Neural progenitor cell (in vitro differentiated cells): ENCODE measurements around the gene SCART1. TPM values are rescaled to one million over a fixed set of nuclear protein-coding genes. Genes with fewer than 3 reads are reported as not detected.

ENCODE experiments used
- DNase-seq: peaks from one replicate; pipeline ENCODE4 v3.0.0-alpha.2; 2016; ENCODE audit warnings: low spot score
- H2AFZ ChIP-seq: fragments of 200-600 bp; sonication (generic); replicated peaks from 2 replicates; pipeline ENCODE4 v1.6.1; 2016; ENCODE audit warnings: antibody characterized with exemption
- H3F3A ChIP-seq: fragments of 200-600 bp; sonication (generic); 2 replicates; pipeline ENCODE4 v1.6.1; 2016; ENCODE audit warnings: antibody characterized with exemption, low read depth
- H3K27ac ChIP-seq: fragments of 200-600 bp; sonication (generic); 2 replicates; pipeline ENCODE4 v1.5.1; 2016; ENCODE audit warnings: mild to moderate bottlenecking
- H3K27me3 ChIP-seq: fragments of 200-600 bp; sonication (generic); 2 replicates; pipeline ENCODE4 v1.6.1; 2016; ENCODE audit warnings: mild to moderate bottlenecking, moderate library complexity
- H3K36me3 ChIP-seq: fragments of 200-600 bp; sonication (generic); 2 replicates; pipeline ENCODE4 v1.5.1; 2016
- H3K4me1 ChIP-seq: fragments of 200-600 bp; sonication (generic); 2 replicates; pipeline ENCODE4 v1.6.1; 2016; ENCODE audit warnings: mixed run types
- H3K4me2 ChIP-seq: fragments of 200-600 bp; sonication (generic); 2 replicates; pipeline ENCODE4 v1.6.1; 2016
- H3K4me3 ChIP-seq: fragments of 200-600 bp; sonication (generic); 2 replicates; pipeline ENCODE4 v1.5.1; 2016
- H3K79me2 ChIP-seq: fragments of 200-600 bp; sonication (generic); 2 replicates; pipeline ENCODE4 v1.6.1; 2016; ENCODE audit warnings: low read depth
- H3K9ac ChIP-seq: fragments of 200-600 bp; sonication (generic); 2 replicates; pipeline ENCODE4 v1.6.1; 2016
- H3K9me3 ChIP-seq: fragments of 200-600 bp; sonication (generic); 2 replicates; pipeline ENCODE4 v1.5.1; 2016; ENCODE audit warnings: low read depth
- H4K20me1 ChIP-seq: fragments of 200-600 bp; sonication (generic); 2 replicates; pipeline ENCODE4 v1.6.1; 2016; ENCODE audit warnings: low read depth
- H3K27ac Mint-ChIP-seq: 3 replicates; pipeline ENCODE4 v1.8.0; 2021; ENCODE audit warnings: mixed read lengths
- H3K27me3 Mint-ChIP-seq: 2 replicates; pipeline ENCODE4 v1.8.0; 2022; ENCODE audit warnings: low read depth, mild to moderate bottlenecking, inconsistent platforms, moderate library complexity, mixed read lengths; ENCODE audit not compliant: insufficient read depth
- H3K36me3 Mint-ChIP-seq: 3 replicates; pipeline ENCODE4 v1.8.0; 2021; ENCODE audit warnings: mixed read lengths
- H3K4me1 Mint-ChIP-seq: 3 replicates; pipeline ENCODE4 v1.8.0; 2021; ENCODE audit warnings: mixed read lengths
- H3K4me3 Mint-ChIP-seq: 3 replicates; pipeline ENCODE4 v1.8.0; 2021; ENCODE audit warnings: mild to moderate bottlenecking, moderate library complexity, mixed read lengths
- H3K9me3 Mint-ChIP-seq: 3 replicates; pipeline ENCODE4 v1.8.0; 2020; ENCODE audit warnings: mixed read lengths
- EZH2 ChIP-seq: fragments of 200-600 bp; sonication (generic); IDR thresholded peaks from 2 replicates; pipeline ENCODE4 v1.6.1; 2017; ENCODE audit warnings: antibody characterized with exemption, mild to moderate bottlenecking, moderate library complexity
- EZH2phosphoT487 ChIP-seq: fragments of 200-600 bp; sonication (generic); IDR thresholded peaks from 2 replicates; pipeline ENCODE4 v1.6.1; 2017; ENCODE audit warnings: antibody characterized with exemption
- total RNA-seq: library from RNA; depleted of rRNA; stranded (reverse); fragments of >200 nt; gene quantifications from 2 replicates; pipeline ENCODE4 v1.2.3, GENCODE V29; 2015; ENCODE audit warnings: low replicate concordance
- TF ChIP-seq, protein P1 (sequence below): fragments of 200-600 bp; sonication (generic); IDR thresholded peaks from 2 replicates; pipeline ENCODE4 v1.5.1; 2017; ENCODE audit warnings: antibody characterized with exemption, mild to moderate bottlenecking

Gene SCART1
- total RNA-seq, 1 donor from 2014 or later, result 0.49 TPM

DNA sequence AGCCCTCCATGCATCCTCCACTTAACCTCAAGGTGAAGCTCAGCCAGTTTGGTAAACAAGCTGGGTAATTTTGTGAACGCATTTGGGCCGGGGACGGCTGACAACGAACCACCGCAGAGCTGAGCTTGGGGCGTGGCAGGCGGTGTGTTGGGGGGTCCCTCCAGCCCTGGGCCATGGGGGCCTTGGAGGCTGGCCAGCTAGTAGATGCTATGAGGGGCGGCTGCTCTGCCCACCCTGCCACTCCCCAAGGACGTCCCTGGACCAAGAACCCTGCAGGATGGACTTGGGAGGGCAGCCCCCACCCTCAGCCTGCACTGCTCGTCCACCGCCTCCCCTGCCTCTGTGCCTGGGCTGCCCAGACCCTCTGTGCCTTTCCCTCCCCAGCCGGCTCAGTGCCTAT is 12.0 kb upstream of the SCART1 start:
- no peaks in the 10 kb centered on the region for H4K20me1 ChIP-seq
- H3K4me3 ChIP-seq, result no peak overlapping the region
- no peaks in the 10 kb centered on the region for H3K4me1 ChIP-seq
- no peaks in the 10 kb centered on the region for H3K9me3 ChIP-seq
- no peak overlapping the region for H3K9ac ChIP-seq
- no peak overlapping the region for H3K4me3 Mint-ChIP-seq
- no peak overlapping the region for H3K27ac Mint-ChIP-seq
- no peaks in the 10 kb centered on the region for H3K36me3 ChIP-seq
- no peaks in the 10 kb centered on the region for H3K79me2 ChIP-seq
- no peaks in the 10 kb centered on the region for H3F3A ChIP-seq
- no peak overlapping the region for H3K4me2 ChIP-seq
- no peak overlapping the region for H2AFZ ChIP-seq
- H3K27ac ChIP-seq, result no peak overlapping the region
- DNase-seq, result no peak
- no peaks in the 10 kb centered on the region for H3K27me3 ChIP-seq
- TF ChIP-seq, protein P1, sequence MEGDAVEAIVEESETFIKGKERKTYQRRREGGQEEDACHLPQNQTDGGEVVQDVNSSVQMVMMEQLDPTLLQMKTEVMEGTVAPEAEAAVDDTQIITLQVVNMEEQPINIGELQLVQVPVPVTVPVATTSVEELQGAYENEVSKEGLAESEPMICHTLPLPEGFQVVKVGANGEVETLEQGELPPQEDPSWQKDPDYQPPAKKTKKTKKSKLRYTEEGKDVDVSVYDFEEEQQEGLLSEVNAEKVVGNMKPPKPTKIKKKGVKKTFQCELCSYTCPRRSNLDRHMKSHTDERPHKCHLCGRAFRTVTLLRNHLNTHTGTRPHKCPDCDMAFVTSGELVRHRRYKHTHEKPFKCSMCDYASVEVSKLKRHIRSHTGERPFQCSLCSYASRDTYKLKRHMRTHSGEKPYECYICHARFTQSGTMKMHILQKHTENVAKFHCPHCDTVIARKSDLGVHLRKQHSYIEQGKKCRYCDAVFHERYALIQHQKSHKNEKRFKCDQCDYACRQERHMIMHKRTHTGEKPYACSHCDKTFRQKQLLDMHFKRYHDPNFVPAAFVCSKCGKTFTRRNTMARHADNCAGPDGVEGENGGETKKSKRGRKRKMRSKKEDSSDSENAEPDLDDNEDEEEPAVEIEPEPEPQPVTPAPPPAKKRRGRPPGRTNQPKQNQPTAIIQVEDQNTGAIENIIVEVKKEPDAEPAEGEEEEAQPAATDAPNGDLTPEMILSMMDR, result no peak
- TF ChIP-seq EZH2, result no peak
- no peak for TF ChIP-seq EZH2phosphoT487
- peaks cover 40% of the 10 kb centered on the region for H3K9me3 Mint-ChIP-seq
- peaks cover 7% of the 10 kb centered on the region for H3K36me3 Mint-ChIP-seq
- peaks cover 7% of the 10 kb centered on the region for H3K27me3 Mint-ChIP-seq
- no peaks in the 10 kb centered on the region for H3K4me1 Mint-ChIP-seq

DNA sequence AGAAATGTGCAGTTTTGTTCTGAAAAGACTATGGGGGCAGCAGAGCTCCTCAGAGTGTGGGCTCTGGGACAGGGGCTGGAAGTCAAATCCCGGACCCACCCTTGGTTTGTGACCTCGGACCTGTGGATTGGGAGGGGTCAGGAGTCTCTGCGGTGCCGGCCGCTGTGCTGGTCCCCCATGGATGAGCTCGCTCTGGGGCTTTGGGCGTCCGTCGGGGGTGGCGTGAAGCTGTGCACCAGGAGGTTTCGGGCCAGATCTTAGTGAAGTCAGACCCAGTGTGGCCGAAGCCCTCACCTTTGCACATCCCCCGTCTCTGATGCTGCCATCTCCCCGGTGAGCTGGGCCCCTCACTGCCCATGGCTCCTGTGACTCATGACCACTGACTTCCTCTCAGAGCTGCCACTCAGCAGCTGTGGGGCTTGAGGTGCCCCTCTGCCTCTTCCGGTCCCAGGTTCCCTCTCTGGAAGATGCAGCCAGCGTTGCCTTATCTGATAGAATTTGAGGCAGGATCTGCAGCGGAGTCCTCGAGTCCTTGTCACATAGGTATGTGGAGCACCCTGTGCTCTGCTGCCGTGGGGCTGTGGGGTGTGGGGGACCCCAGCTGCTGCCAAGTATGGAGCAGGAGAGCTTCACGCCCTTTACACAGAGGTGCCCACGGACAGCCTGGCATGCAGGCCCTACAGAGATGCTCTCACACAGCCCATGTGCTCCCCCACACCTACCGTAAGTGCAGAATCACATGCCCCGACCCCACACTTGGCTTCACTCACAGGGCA is 11.4 kb upstream of the SCART1 start:
- Mint-ChIP-seq H3K4me1 (no peaks in the 10 kb centered on the region), H3K36me3 (peaks cover 8% of the 10 kb centered on the region), H3K9me3 (peaks cover 41% of the 10 kb centered on the region), H3K27me3 (peaks cover 7% of the 10 kb centered on the region), H3K4me3 (no peak overlapping the region), H3K27ac (no peak overlapping the region)
- no peaks in the 10 kb centered on the region for H3K27me3 ChIP-seq
- H3K36me3 ChIP-seq, result no peaks in the 10 kb centered on the region
- H4K20me1 ChIP-seq, result no peaks in the 10 kb centered on the region
- no peaks in the 10 kb centered on the region for H3K4me1 ChIP-seq
- peaks cover 5% of the 10 kb centered on the region for H3K9me3 ChIP-seq
- TF ChIP-seq EZH2 (no peak), EZH2phosphoT487 (no peak)
- TF ChIP-seq, protein P1, result no peak
- no peak overlapping the region for H3K9ac ChIP-seq
- H2AFZ ChIP-seq, result no peak overlapping the region
- DNase-seq, result no peak
- no peak overlapping the region for H3K4me3 ChIP-seq
- H3K27ac ChIP-seq, result no peak overlapping the region
- no peaks in the 10 kb centered on the region for H3K79me2 ChIP-seq
- H3F3A ChIP-seq, result no peaks in the 10 kb centered on the region
- no peak overlapping the region for H3K4me2 ChIP-seq

DNA sequence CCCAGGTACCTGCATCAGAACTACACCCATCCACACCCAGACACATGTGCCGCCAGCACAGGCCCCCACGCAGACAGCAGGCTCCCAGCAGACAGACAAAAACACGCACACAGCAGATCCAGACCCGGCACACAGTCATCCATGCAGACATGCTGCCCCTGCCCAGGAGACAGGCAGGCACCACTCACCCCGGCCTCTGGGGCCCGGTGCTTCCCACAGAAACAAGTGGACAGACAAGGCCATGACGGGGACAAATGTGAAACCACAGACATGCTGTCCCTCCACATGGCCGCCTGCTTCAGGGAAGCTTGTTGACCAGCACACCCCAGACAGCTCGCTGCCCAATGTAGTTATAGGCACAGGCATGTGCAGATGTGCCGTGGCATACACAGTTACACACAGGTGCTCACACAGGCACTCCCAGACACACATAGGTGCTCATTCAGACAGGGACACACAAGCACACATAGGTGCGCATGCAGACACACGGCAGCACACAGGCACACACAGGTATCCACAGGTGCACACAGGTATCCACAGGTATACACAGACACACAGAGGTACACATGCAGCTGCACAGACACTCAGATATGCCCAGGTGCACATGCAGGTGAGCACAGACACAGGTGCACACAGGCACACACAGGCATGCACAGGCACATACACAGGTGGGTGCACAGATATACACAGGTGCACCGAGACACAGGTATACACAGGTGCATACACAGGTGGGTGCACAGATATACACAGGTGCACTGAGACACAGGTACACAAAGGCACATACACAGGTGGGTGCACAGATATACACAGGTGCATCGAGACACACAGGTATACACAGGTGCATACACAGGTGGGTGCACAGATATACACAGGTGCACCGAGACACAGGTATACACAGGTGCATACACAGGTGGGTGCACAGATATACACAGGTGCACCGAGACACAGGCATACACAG is 10.5 kb upstream of the SCART1 start:
- H3K4me3 ChIP-seq, result no peak overlapping the region
- H3K36me3 Mint-ChIP-seq, result peaks cover 8% of the 10 kb centered on the region
- H3K4me1 Mint-ChIP-seq, result no peaks in the 10 kb centered on the region
- peaks cover 7% of the 10 kb centered on the region for H3K27me3 Mint-ChIP-seq
- H3K27ac ChIP-seq, result no peak overlapping the region
- no peaks in the 10 kb centered on the region for H3K36me3 ChIP-seq
- TF ChIP-seq EZH2, result no peak
- TF ChIP-seq EZH2phosphoT487, result no peak
- TF ChIP-seq, protein P1, result no peak
- no peaks in the 10 kb centered on the region for H3K27me3 ChIP-seq
- H3K4me2 ChIP-seq, result no peak overlapping the region
- H3K9ac ChIP-seq, result no peak overlapping the region
- peaks cover 6% of the 10 kb centered on the region for H3K9me3 ChIP-seq
- no peaks in the 10 kb centered on the region for H3K79me2 ChIP-seq
- no peak overlapping the region for H3K4me3 Mint-ChIP-seq
- no peaks in the 10 kb centered on the region for H4K20me1 ChIP-seq
- no peak overlapping the region for H3K27ac Mint-ChIP-seq
- H2AFZ ChIP-seq, result no peak overlapping the region
- H3K4me1 ChIP-seq, result no peaks in the 10 kb centered on the region
- no peaks in the 10 kb centered on the region for H3F3A ChIP-seq
- H3K9me3 Mint-ChIP-seq, result peaks cover 49% of the 10 kb centered on the region
- DNase-seq, result no peak
